Esophagus squamous epithelium (tissue), 5 donors: ENCODE results near the gene SACM1L. TPM values are rescaled to one million over a fixed set of nuclear protein-coding genes. Genes with fewer than 3 reads are reported as not detected.

Experiments
- DNase-seq: peaks from one replicate; lab custom pipeline; 2025; lab: John Stamatoyannopoulos, UW
- H3K27ac ChIP-seq, 4 donors: fragments of 200-600 bp; sonication (generic); one replicate each; pipeline ENCODE4 v1.5.1; 2016 to 2019; ENCODE audit warnings: mild to moderate bottlenecking in 1 of 4
- H3K27me3 ChIP-seq, 4 donors: fragments of 200-600 bp; sonication (generic); 1 replicate in 3 of 4; 2 replicates in 1 of 4; pipeline versions ENCODE4 v1.5.1 to v1.6.0; 2017 to 2021; ENCODE audit warnings: antibody characterized with exemption in 1 of 4
- H3K36me3 ChIP-seq, 3 donors: fragments of 200-600 bp; sonication (generic); one replicate each; pipeline ENCODE4 v1.5.1; 2016 to 2019
- H3K4me1 ChIP-seq, 3 donors: fragments of 200-600 bp; sonication (generic); one replicate each; pipeline ENCODE4 v1.5.1; 2017 to 2019
- H3K4me3 ChIP-seq, 4 donors: fragments of 200-600 bp; sonication (generic); 1 replicate in 3 of 4; 2 replicates in 1 of 4; pipeline ENCODE4 v1.5.1; 2016 to 2019; ENCODE audit warnings: mild to moderate bottlenecking in 2 of 4, moderate library complexity in 1 of 4
- H3K9me3 ChIP-seq, 3 donors: fragments of 200-600 bp; sonication (generic); one replicate each; pipeline ENCODE4 v1.5.1; 2016 to 2019
- POLR2A ChIP-seq, 4 donors: fragments of 450-650 bp; IDR thresholded peaks; one replicate each; pipeline ENCODE4 v1.6.1; 2017; ENCODE audit warnings: antibody characterized with exemption in 4 of 4, mild to moderate bottlenecking in 4 of 4, moderate library complexity in 3 of 4
- WGBS, 2 donors: methylation state at CpG; one replicate each; pipeline ENCODE4 v1.1.5; 2018; 5-methylcytosine and 5-hydroxymethylcytosine counted together
- intact Hi-C: fragments of 100-400 bp; cut with DNase I; formaldehyde crosslinking; loops from one replicate; pipeline ENCODE4 v1.15.0; 2022
- total RNA-seq, 4 donors: library from RNA; depleted of rRNA; stranded (reverse); fragments of >200 nt; gene quantifications; one replicate each; pipeline ENCODE4 v1.1.0, GENCODE V29; 2016
- TF ChIP-seq, protein P1 (sequence below), 6 experiments: fragments of 450-650 bp in 4 of 6; fragments of 200-600 bp in 2 of 6; sonication (generic) in 2 of 6; IDR thresholded peaks; one replicate each; pipeline ENCODE4 v1.5.1; 2016 to 2019; ENCODE audit warnings: antibody characterized with exemption in 6 of 6, mild to moderate bottlenecking in 4 of 6, moderate library complexity in 4 of 6
- donor health status: DM: yes; HTN: yes; CAD: no.

The SACM1L gene
- total RNA-seq, 4 donors from 2014 or later: 22.7 to 42.2 (median 27.2) TPM

DNA sequence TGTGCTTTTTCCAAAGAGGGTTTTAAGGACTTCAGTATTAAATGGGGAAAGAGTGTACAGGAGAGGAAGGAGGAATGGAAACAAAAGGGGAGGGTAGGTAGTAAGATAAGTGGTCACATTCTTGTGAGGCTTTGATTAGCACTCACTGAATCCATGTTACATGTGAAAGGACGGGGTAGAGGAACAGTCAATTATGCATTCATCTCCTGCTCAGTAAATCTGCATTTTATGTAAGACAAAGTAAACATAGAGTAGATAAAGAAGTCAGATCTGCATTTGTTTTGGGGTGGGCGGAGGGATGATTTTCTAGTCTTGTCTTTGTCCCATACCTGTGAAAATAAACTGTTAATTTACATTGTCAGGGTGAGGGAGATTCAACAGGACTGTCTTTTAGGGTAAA, 50.8 kb downstream of the SACM1L start:
- H3K36me3 ChIP-seq: peaks cover 5 to 99% (median 22%) of the 10 kb centered on the region in 3 donors
- H3K9me3 ChIP-seq: no peaks in the 10 kb centered on the region
- H3K4me3 ChIP-seq: no peak overlapping the region

DNA sequence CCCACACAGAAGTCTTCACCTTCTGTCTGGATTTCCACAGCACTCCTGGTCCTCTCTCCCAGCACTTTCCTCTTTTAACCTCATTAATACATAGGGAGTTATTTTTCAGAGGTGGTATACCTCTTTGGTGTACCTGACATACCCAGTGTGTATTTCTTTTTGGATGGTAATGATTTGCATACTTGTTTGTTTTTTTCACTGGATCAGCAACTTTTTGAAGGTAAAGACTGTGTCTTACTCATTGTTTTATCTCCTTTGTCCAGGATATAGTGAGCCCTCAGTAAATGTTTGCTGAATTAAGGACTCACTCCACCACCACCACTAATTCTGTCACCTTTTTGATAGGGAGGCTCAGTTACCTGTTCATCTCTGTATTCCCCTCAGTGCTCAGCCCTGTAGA, 52.1 kb downstream of the SACM1L start:
- Histone ChIP-seq H3K4me3 (no peak overlapping the region), H3K9me3 (no peaks in the 10 kb centered on the region), H3K27ac (no peak overlapping the region), H3K36me3 (peaks cover 6 to 99% (median 13%) of the 10 kb centered on the region in 3 donors), H3K4me1 (no peaks in the 10 kb centered on the region), H3K27me3 (no peaks in the 10 kb centered on the region)
- no peak for DNase-seq
- TF ChIP-seq, protein P1, sequence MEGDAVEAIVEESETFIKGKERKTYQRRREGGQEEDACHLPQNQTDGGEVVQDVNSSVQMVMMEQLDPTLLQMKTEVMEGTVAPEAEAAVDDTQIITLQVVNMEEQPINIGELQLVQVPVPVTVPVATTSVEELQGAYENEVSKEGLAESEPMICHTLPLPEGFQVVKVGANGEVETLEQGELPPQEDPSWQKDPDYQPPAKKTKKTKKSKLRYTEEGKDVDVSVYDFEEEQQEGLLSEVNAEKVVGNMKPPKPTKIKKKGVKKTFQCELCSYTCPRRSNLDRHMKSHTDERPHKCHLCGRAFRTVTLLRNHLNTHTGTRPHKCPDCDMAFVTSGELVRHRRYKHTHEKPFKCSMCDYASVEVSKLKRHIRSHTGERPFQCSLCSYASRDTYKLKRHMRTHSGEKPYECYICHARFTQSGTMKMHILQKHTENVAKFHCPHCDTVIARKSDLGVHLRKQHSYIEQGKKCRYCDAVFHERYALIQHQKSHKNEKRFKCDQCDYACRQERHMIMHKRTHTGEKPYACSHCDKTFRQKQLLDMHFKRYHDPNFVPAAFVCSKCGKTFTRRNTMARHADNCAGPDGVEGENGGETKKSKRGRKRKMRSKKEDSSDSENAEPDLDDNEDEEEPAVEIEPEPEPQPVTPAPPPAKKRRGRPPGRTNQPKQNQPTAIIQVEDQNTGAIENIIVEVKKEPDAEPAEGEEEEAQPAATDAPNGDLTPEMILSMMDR (IDR thresholded peaks at IDR 0.05): no peak
- no peak for TF ChIP-seq POLR2A (IDR thresholded peaks at IDR 0.05)
- intact Hi-C loops: no loop called here

More for the DNA sequence above, 50.8 kb downstream of the SACM1L start:
- 86 to 89% methylated on average over 2 of the region's 2 CpGs for WGBS, 2 donors
- intact Hi-C loops: no loop called here
- DNase-seq: no peak
- TF ChIP-seq POLR2A (IDR thresholded peaks at IDR 0.05): no peak
- TF ChIP-seq, protein P1 (IDR thresholded peaks at IDR 0.05): no peak
- Histone ChIP-seq H3K4me1 (no peaks in the 10 kb centered on the region), H3K27me3 (no peaks in the 10 kb centered on the region), H3K27ac (no peak overlapping the region)

DNA sequence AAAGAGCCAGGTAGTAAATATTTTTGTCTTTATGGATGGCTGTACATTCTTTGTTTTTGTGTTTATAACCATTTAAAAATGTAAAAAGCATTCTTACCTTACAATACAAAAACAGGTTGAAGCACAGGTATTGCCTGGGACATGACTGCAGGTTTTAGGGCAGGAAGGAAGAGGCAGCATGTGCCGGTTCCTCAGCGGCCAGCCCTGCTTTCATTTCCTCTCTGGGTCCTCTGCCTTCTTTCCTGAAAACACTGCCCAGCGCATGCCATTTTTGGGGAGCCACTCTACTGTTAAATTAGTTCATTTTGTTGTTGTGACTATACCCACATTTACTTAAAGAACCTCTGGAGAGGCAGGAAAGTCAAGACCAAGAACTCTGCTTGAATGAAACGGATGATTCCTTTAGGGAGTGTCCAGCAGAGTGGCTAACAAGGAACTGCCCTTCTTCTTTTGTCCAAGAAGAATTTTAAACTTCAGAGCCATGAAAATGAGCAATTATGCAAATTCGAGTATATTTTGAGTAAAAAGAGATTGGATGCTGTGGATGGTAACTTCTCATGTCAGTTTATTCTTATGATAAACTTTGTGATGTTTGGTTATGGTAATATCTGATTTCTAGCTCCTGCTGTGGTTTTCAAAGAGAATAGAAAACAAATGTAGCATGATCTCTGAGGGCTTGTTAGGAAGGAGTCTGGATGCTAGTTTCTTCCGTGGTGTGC, 52.7 kb downstream of the SACM1L start:
- no peaks in the 10 kb centered on the region for H3K4me1 ChIP-seq
- H3K36me3 ChIP-seq: peaks cover 7 to 99% (median 13%) of the 10 kb centered on the region in 3 donors
- no peaks in the 10 kb centered on the region for H3K27me3 ChIP-seq
- intact Hi-C loops: no loop called here
- H3K27ac ChIP-seq: no peak overlapping the region
- no peaks in the 10 kb centered on the region for H3K9me3 ChIP-seq
- 71 to 85% methylated on average over 6 of the region's 6 CpGs for WGBS, 2 donors
- DNase-seq: no peak
- TF ChIP-seq, protein P1 (IDR thresholded peaks at IDR 0.05): no peak
- TF ChIP-seq POLR2A (IDR thresholded peaks at IDR 0.05): no peak
- H3K4me3 ChIP-seq: no peak overlapping the region

DNA sequence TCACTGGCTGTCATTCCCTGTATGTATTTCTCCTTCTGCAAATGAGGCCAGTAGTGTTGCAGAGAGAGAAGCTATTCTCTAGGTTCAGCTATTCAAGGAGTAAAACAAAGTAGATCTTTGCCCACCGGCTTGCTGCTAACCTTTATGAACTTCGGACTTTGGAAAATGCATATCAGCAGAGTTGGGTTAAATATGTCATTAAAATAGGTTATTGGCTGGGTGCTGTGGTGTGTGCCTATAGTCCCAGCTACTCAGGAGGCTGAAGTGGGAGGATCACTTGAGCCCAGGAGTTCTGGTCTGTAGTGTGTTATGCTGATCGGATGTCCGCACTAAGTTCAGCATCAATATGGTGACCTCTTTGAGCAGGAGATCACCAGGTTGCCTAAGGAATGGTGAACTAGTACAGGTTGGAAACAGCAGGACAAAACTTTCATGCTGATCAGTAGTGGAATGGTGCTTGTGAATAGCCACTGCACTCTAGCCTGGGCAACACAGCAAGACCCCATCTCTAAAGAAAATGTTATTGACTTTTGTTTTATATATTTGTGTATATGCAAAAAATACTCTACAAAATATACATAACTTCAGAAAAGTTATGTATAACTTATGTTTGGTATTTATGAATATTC, 53.4 kb downstream of the SACM1L start:
- no peaks in the 10 kb centered on the region for H3K9me3 ChIP-seq
- no peak for DNase-seq
- no peaks in the 10 kb centered on the region for H3K4me1 ChIP-seq
- intact Hi-C loops: no loop called here
- H3K36me3 ChIP-seq: peaks cover 11 to 99% (median 13%) of the 10 kb centered on the region in 3 donors
- H3K27ac ChIP-seq: no peak overlapping the region
- no peaks in the 10 kb centered on the region for H3K27me3 ChIP-seq
- no peak overlapping the region for H3K4me3 ChIP-seq
- TF ChIP-seq, protein P1 (IDR thresholded peaks at IDR 0.05): no peak
- TF ChIP-seq POLR2A (IDR thresholded peaks at IDR 0.05): no peak
- WGBS, 2 donors: 97 to 98% methylated on average over 4 of the region's 4 CpGs

DNA sequence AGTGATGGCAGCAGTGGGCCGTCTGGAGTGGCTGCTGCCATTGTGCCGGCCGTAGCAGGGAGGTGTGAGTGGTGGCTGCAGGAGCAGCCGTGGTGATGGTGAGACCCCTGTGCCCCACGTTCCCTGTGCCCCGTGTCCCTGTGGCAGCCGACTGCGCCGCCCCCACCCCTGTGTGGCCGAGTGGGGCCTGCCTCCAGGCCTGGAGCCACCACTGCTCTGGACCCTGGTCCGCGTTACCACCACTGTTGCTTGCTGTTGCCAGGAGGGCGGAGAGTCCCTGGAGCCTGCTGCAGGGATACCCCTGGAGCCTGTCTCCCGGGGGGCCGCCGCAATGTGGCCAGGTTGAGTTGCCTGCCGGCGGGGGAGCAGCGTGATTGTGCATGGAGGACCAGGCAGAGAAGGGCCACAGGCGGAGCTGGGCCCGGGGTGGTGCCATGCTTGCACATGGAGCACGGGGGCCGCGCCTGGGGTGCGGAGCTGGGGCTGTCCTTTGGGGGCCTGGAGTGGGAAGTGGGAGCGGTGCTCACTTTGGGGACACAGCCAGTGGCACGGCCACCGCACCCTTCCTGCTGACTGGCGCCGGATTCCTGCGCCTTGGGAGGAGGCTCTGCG, 57.1 kb downstream of the SACM1L start:
- no peaks in the 10 kb centered on the region for H3K27me3 ChIP-seq
- H3K9me3 ChIP-seq: no peaks in the 10 kb centered on the region
- peaks cover 0 to 68% (median 11%) of the 10 kb centered on the region in 3 donors for H3K36me3 ChIP-seq
- H3K27ac ChIP-seq: no peak overlapping the region
- H3K4me3 ChIP-seq: no peak overlapping the region
- no peak for DNase-seq
- 90 to 92% methylated on average over 7 to 9 of the region's 32 CpGs for WGBS, 2 donors
- H3K4me1 ChIP-seq: peaks cover 0 to 5% (median 3%) of the 10 kb centered on the region in 3 donors
- no peak for TF ChIP-seq POLR2A (IDR thresholded peaks at IDR 0.05)
- TF ChIP-seq, protein P1 (IDR thresholded peaks at IDR 0.05): no peak
- intact Hi-C loops: no loop called here
